GM12864 (cell line): ENCODE results near the gene SLC44A1.

ENCODE experiments used
- DNase-seq: peaks from one replicate; pipeline ENCODE4 v3.0.0-alpha.2; 2011; ENCODE audit warnings: low read depth
- H3K4me3 ChIP-seq: 2 replicates; pipeline ENCODE4 v1.5.1; 2011; ENCODE audit warnings: mild to moderate bottlenecking, low read depth, low read length, control low read depth
- CTCF ChIP-seq: IDR thresholded peaks from 2 replicates; pipeline ENCODE4 v1.5.1; 2011; ENCODE audit warnings: low read depth, mild to moderate bottlenecking, moderate library complexity, low read length, control low read depth, inconsistent platforms; ENCODE audit errors: missing control alignments

The SLC44A1 gene

GRCh38 chr9:105421864-105422263 is 177.4 kb downstream of the SLC44A1 start:
- no peak for DNase-seq
- no peak for TF ChIP-seq CTCF

GRCh38 chr9:105425816-105426433 is 181.5 kb downstream of the SLC44A1 start:
- TF ChIP-seq CTCF: peak; percentile 22
- no peak for DNase-seq
- H3K4me3 ChIP-seq: no peak overlapping the region

More at GRCh38 chr9:105421864-105422263, 177.4 kb downstream of the SLC44A1 start:
- H3K4me3 ChIP-seq: no peak overlapping the region

- no peak overlapping the region for H3K4me3 ChIP-seq
- TF ChIP-seq CTCF: no peak
- no peak for DNase-seq
Measured at GRCh38 chr9:105426657-105427056, 182.2 kb downstream of the SLC44A1 start.

GRCh38 chr9:105431424-105432246 is 187.2 kb downstream of the SLC44A1 start:
- DNase-seq: no peak
- H3K4me3 ChIP-seq: no peak overlapping the region
- TF ChIP-seq CTCF: no peak

DNA sequence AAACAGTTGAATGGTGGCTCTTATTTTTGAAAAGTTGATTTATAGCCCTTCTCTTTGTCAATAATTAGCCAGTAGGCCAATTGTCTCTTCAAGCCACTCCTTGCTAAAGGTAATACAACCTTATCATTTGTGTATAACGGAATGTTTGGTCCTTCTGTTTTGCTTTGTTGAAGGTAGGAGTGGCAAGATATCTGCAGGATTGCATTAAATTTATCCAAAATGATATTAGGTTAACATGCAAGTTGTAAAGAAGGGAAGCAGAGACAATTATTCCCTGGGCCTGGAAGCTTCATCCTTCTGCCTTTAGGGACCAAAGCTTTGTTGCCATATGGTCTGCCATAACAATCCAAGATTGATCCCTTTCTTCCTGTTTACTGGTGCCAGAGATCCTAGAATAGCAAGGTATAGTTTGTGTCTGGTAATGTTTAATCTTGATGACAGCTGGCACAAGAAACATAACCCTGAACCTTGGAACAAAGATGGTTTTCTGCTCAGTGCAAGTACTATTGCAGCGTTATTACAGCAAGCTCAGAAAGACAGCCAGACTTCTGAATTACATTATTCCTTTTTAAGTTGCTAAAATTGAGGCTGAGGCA is 187.9 kb downstream of the SLC44A1 start:
- no peak overlapping the region for H3K4me3 ChIP-seq
- DNase-seq: no peak
- TF ChIP-seq CTCF: no peak

DNA sequence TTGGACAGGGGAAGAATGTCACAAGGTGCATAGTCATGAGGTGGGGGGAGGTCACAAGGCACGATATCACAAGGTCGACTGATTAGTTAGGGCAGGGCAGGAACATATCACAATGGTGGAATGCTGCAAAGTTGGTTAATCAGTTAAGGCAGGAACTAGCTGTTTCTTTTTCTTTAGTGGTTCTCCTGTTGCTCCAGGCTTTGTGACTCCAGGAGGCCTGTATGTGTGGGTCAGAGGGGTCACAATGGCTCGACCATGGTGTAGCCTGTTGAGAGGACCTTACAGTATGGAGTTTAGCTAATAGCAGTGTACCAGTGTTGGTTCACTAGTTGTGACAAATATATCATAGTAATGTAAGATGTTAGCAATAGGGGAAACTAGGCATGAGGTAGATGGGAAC is 191.0 kb downstream of the SLC44A1 start:
- no peak overlapping the region for H3K4me3 ChIP-seq
- TF ChIP-seq CTCF: no peak
- no peak for DNase-seq
